ENCODE data around the gene PLXNA2. TPM values are rescaled to one million over a fixed set of nuclear protein-coding genes. Genes with fewer than 3 reads are reported as not detected.
A peak's percentile ranks its signal among the peaks of the same experiment; 100 is the strongest.

PLXNA2 gene
- total RNA-seq, 1 donor from 2014 or later: 54.8 TPM

DNA sequence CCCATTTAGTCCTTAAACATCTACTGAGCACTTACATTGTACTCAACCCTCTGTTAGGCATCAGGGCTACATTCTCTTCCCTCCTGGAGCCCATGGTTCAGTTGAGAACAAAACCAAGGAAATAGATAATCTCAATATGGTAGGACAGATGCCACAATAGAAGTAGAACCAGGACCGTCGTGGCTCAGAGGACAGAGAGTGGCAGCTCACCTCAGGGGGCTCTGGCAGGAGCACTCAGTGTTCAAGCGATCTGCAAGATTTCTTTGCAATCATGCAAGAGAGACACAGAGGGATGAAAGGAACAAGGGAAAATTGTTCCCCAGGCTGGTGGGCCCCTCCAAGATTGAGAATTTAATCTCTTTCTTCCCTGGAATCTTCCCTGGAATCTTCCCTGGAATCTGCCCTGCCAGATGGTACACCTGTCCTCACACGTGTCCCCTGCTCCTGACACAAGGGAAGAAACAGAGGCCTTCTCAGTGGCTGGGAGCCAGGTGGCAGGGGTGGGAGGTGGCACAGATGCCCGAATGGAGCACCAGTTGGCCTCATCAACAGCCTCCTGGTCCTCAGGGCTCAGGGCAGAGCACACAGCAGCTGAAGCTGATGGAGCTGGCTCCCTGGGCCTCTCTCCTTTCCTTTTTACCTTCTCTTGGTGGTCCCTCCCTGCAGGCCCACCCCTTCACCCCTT lies 135.4 kb downstream of the PLXNA2 start:
- DNase-seq: no peak

- no peak for DNase-seq
These were observed 136.0 kb downstream of the PLXNA2 start for GRCh38 chr1:208108213-208108608.

- DNase-seq: peak; percentile 73
These were observed 136.6 kb downstream of the PLXNA2 start for GRCh38 chr1:208107425-208108212.

DNA sequence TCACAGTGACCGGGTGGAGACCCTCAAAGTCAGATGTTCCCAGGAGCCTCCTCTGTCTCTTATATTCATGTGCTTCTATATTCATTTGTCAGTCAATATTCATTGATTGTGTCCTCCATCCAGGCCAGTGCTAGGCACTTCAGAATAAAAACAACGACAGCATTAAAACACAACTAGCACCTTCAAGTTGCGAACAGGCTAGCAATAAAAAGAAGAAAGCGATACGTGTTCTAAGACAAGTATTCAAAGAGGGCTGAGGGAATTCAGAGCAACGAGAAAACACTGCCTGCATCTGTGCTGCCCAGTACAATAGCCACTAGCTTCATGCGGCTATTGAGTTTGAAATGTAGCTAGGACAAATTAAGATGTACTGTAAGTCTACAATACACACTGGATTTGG lies 138.0 kb downstream of the PLXNA2 start:
- no peak for DNase-seq

DNA sequence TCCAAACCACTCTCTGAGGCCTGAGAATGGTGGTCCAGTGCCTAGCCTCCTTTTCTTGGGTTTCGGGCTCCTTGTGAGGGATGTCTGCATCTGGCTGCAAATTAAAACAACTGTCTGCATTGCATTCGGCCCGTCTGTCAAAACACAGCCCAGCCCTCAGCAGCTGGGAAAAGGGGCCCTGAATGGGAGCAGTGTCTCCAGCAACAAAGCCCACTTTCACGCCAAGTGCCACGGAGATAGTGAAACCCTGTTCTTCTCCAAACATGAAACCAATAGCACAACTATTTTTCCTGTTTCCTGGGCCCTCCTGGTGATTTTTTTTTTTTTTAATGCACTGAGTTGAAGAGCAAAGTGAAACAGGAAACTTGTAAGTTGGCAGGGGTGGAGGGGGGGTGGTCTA lies 138.4 kb downstream of the PLXNA2 start:
- no peak for DNase-seq

- no peak for DNase-seq
These were observed 140.3 kb downstream of the PLXNA2 start for GRCh38 chr1:208103597-208104513.

GRCh38 chr1:208101661-208102431 lies 142.3 kb downstream of the PLXNA2 start:
- peak; percentile 67 for DNase-seq

DNA sequence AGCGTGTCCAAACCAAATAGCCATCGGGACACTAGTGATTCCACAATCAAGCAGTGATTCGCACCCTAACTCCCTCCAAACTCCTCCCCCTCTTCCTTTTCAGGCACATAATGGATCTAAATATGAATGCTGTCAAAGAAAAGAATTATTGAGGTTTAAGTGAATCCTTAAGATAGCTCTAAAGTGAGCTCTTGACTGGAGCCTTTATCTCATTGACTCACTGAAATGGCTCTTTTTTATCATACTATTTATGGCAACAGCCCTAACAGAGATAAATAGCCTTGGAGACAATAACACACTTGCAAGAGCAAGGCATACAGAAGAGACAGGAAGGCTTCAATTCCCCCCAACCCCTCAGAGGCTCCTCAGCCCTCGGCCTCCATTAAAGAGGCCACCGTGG lies 143.3 kb downstream of the PLXNA2 start:
- DNase-seq: no peak

DNA sequence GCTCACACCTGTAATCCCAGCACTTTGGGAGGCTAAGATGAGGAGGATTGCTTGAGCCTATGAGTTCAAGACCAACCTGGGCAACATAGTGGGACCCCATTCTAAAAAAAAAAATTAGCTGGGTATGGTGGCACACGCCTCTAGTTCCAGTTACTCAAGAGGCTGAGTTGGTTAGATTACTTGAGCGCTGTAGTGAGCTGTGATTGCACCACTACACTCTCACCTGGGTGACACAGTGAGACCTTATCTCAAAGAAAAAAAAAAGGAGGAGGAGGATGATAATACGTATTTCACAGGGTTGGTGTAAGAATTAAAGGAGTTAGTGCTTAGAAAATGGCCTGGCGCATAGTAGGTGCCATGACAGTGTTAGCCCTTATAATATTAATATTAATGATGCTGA lies 144.1 kb downstream of the PLXNA2 start:
- no peak for DNase-seq

DNA sequence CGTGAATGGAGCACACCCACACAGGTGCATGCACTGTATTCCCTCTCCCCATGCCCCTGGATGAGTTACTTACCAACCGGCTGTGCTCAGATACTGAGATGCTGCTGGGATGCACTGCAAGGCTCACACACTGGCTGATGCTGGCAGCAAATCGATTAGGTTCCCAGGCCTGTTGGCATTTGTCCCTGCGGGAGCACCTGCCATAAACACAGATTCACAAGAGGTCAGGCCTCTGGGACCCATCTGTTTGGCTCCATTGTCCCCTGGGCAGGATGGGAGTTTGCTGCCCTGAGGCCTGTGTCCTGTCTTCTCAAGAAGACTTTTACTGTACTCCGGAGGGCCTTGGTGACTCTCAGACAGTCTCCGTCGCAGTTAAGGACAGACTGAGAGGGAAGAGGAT lies 145.4 kb downstream of the PLXNA2 start:
- DNase-seq: no peak

- DNase-seq: peak; percentile 78
These were observed 150.1 kb downstream of the PLXNA2 start for GRCh38 chr1:208093754-208094719.

- DNase-seq: no peak
These were observed 151.1 kb downstream of the PLXNA2 start for GRCh38 chr1:208093046-208093445.

- no peak for DNase-seq
These were observed 153.5 kb downstream of the PLXNA2 start for GRCh38 chr1:208090388-208091301.

GRCh38 chr1:208089761-208090370 lies 154.3 kb downstream of the PLXNA2 start:
- DNase-seq: no peak

DNA sequence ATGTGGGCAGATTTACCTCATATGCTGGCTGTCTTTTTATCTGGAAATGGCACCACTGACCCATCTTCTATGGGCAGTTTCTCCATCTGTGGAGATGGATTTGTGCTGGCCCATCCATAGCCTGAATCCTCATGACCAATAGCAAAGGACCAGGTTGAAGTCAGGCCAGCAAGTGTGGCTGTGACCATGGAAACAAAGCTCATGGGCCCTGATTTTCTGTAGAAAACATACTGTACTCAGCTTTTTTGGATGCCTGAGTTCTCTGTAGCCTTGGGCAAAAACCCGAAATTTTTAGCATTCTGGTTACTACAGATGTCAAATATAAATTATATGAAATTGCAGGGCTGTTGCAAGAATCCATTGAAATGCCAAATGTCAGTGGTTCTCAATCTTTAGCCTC lies 155.0 kb downstream of the PLXNA2 start:
- no peak for DNase-seq

DNA sequence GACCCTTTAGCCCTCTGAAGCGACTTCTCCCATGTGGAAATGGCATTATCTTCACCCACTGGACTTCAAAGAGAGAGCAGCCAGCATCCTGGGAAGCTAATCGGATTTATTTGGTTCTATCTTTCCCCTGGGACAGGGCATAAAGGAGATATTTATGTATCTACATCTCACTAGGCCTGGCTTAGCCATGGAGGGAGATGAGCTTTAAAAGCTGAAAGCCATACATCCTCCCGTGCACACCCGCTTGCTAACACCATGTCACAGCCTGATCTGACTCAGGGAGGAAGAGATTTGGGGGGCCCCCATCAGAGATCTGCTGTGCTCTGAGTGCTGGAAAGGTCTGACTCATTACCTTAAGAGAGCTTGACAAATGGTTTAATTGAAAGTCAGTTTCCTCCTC lies 155.9 kb downstream of the PLXNA2 start:
- DNase-seq: peak; percentile 33

DNA sequence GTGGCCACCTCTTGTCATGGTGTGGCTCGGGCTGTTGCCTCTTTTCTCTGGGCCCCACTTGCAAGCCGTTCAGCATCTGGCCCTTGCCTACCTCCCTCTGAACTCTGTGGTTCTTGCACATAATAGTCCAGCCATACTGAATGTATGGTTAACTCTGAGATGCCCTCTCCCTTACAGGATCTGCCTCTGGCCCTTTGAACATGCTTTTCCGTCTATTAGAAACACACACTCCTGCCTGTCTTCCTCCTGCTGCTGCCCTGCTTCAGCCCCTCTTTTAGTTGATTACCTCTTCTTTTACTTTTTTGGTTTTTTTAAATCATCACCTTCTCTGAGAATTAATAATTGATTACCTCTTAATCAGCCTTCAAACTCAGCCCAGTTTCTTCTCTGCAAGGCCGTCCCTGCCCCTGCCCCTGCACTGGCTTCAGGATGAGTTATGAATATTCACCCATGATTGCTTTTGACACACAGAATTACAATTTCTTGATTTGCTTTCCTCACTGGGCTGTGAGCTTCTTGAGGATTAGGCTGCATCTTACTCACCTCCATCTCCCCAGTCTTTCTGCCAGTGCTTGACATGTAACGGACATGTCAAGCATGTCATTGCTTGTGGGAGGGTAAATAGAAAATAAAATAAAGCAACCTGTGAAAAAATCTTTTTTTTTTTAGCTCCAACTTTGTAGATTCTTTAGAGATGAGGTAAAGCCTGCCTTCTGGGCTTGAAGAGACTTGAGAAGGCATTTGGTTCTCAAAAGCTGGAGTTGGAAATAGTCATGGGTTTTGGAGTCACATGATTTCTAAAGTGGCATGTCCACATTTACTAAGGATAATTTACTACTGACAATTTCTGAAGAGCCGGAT lies 158.3 kb downstream of the PLXNA2 start:
- no peak for DNase-seq

GRCh38 chr1:208084764-208085163 lies 159.4 kb downstream of the PLXNA2 start:
- no peak for DNase-seq

DNA sequence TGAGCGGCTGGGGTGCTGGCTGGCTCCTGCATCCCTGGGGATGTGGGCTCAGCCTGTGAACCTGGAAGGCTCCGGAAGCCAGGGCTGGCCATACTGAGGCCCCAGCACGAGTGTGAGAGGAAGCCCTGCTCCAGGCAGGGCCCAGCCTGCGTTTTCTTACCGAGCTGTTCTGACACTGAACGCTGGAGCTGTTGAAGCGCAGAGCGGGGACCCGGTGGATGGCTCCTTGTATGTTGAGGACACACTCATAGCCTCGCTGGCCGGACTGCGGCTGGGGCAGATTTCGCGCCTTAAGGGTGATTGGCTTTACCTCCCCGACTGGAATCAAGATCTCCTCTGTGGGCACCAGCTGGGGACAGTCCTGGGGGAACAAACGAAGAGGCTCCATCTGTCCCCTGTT lies 160.0 kb downstream of the PLXNA2 start:
- no peak for DNase-seq

Data from dermis blood vessel endothelial cell (primary cell).